Measurements from ENCODE around the gene KLK3.

GRCh38 chr19:50829801-50830200 lies 24.9 kb upstream of the KLK3 start:
- TF ChIP-seq CTCF (IDR thresholded peaks at IDR 0.05): no peak
- TF ChIP-seq POLR2A (IDR thresholded peaks at IDR 0.05): no peak

Data from esophagus squamous epithelium (tissue), 4 donors.